Brain microvascular endothelial cell (primary cell): ENCODE data around the gene PKHD1.

Experiments used
- DNase-seq: peaks from one replicate; pipeline ENCODE4 v3.0.0-alpha.2; 2020
- H3K27ac ChIP-seq: fragments of 250-450 bp; sonication (Bioruptor Pico); 2 replicates; pipeline ENCODE4 v1.5.1; 2020; ENCODE audit warnings: mild to moderate bottlenecking, moderate library complexity
- H3K27me3 ChIP-seq: fragments of 250-450 bp; sonication (Bioruptor Pico); replicated peaks from 2 replicates; pipeline ENCODE4 v1.5.1; 2020; ENCODE audit warnings: mild to moderate bottlenecking
- H3K36me3 ChIP-seq: fragments of 250-450 bp; sonication (Bioruptor Pico); replicated peaks from 2 replicates; pipeline ENCODE4 v1.5.1; 2020; ENCODE audit warnings: mild to moderate bottlenecking
- H3K4me3 ChIP-seq: 2 replicates; pipeline ENCODE4 v1.5.1; 2011; ENCODE audit warnings: low read depth, mild to moderate bottlenecking, control low read depth, low read length, moderate library complexity
- in situ Hi-C: cut with HindIII; loops from 2 replicates; pipeline ENCODE4 v1.10.0; 2017; ENCODE audit warnings: low sequenced_read_pairs, low pct_ligation_motif_present
- TF ChIP-seq, protein P1 (sequence below): IDR thresholded peaks from 2 replicates; pipeline ENCODE4 v1.5.1; 2011; ENCODE audit warnings: low read depth, mild to moderate bottlenecking, moderate library complexity, low read length, control low read depth, inconsistent platforms; ENCODE audit errors: missing control alignments

PKHD1 gene

DNA sequence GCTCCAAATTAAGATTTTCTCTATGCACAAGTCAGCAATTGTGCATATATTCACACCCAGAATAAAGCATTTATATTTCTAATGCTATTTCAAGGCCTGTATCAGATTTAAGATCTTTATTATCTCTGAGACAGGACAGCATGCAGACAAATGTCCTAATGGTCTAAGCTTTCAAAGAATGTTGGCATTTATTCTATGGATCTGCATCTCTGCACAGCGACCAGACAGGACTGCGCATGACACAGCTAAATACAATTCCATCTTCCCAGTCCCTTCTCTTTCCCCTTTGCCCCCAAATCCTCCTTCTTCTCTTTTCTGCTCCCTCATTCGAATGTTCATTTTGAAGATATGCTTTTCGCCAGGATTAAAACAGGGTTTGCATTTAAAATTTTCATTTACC is 478.5 kb downstream of the PKHD1 start:
- TF ChIP-seq, protein P1, sequence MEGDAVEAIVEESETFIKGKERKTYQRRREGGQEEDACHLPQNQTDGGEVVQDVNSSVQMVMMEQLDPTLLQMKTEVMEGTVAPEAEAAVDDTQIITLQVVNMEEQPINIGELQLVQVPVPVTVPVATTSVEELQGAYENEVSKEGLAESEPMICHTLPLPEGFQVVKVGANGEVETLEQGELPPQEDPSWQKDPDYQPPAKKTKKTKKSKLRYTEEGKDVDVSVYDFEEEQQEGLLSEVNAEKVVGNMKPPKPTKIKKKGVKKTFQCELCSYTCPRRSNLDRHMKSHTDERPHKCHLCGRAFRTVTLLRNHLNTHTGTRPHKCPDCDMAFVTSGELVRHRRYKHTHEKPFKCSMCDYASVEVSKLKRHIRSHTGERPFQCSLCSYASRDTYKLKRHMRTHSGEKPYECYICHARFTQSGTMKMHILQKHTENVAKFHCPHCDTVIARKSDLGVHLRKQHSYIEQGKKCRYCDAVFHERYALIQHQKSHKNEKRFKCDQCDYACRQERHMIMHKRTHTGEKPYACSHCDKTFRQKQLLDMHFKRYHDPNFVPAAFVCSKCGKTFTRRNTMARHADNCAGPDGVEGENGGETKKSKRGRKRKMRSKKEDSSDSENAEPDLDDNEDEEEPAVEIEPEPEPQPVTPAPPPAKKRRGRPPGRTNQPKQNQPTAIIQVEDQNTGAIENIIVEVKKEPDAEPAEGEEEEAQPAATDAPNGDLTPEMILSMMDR, result no peak
- no peak overlapping the region for H3K4me3 ChIP-seq
- no peaks in the 10 kb centered on the region for H3K27me3 ChIP-seq
- no peaks in the 10 kb centered on the region for H3K36me3 ChIP-seq
- in situ Hi-C loops, result no loop called here
- DNase-seq, result no peak
- no peak overlapping the region for H3K27ac ChIP-seq

DNA sequence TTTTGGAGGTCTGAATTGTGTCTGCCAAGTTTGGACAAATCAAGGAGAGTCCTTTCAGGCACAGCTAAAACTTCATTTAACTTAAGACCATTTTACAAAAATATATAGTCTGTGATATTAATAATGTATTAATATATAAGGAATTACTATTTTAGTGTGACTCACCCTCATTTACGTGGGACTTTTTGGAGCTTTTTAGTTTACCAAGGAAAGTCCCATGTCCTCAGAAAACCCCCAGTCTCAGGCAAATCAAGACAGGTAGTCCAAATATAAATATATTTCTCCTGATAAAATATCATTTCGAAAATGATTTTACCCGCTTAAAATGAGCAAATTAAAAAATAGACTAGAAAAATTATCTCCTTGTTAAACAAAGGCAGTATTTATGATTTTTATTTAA is 479.0 kb downstream of the PKHD1 start:
- Histone ChIP-seq H3K27ac (no peak overlapping the region), H3K4me3 (no peak overlapping the region), H3K36me3 (no peaks in the 10 kb centered on the region), H3K27me3 (no peaks in the 10 kb centered on the region)
- TF ChIP-seq, protein P1, result no peak
- in situ Hi-C loops, result no loop called here
- no peak for DNase-seq

DNA sequence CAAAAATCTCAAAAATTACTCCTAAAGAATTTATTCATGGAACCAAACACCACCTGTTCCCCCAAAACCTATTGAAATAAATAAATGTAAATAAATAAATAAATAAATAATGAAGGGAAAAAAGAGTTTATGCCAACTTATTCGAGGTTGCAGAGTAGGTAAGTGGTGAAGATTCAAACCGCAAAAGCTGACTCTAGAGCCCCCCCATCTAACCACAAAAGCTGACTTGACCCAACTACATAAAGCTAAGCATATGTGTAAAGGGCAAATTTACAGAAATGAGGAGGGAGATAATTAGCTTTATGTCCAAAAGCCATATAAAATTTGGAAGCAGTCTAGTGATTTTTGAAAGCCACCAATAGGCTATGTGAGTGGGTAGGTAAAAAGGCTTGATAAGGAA is 486.9 kb downstream of the PKHD1 start:
- H3K4me3 ChIP-seq, result no peak overlapping the region
- H3K27me3 ChIP-seq, result no peaks in the 10 kb centered on the region
- no peaks in the 10 kb centered on the region for H3K36me3 ChIP-seq
- DNase-seq, result no peak
- in situ Hi-C loops, result no loop called here
- no peak overlapping the region for H3K27ac ChIP-seq
- TF ChIP-seq, protein P1, result no peak

DNA sequence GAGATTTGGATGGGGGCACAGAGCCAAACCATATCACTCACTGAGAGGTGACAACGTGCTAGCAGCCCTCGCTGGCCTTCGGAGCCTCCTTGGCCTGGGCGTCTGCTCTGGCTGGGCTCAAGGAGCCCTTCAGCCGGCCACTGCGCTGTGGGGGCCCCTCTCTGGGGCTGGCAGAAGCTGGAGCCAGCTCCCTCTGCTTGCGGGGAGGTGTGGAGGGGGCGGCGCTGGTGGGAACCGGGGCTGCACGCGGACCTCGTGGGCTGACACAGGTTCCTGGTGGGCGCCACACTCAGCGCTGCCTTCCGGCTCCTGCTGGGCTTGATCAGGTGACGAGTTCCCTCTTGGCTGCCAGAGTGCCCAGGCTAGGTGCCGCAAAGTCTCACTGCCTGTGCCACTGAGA is 489.2 kb downstream of the PKHD1 start:
- TF ChIP-seq, protein P1, result no peak
- Histone ChIP-seq H3K4me3 (no peak overlapping the region), H3K27ac (no peak overlapping the region), H3K27me3 (no peaks in the 10 kb centered on the region), H3K36me3 (no peaks in the 10 kb centered on the region)
- no peak for DNase-seq
- in situ Hi-C loops, result no loop called here

DNA sequence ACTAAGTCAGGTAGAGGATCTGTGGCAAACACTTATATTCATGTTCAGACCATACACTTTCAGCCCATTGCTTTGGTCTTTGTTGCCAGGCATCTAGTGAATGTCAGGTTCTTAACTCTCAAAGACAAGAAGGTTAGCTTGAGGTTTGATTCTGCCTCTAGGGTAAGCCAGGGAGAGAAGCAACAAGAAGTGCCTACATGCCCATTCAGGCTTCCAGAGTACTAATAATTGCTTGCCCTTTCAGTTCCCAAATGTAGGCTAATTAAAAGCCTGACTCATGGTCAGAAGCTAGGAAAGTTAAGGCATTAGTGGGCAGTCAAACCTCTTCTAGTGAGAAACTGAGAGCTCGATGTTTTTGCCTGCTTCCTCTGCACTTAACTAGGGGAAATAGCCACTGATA is 492.4 kb downstream of the PKHD1 start:
- no peak for DNase-seq
- in situ Hi-C loops, result no loop called here
- TF ChIP-seq, protein P1, result no peak
- H3K36me3 ChIP-seq, result no peaks in the 10 kb centered on the region
- no peak overlapping the region for H3K4me3 ChIP-seq
- no peaks in the 10 kb centered on the region for H3K27me3 ChIP-seq
- H3K27ac ChIP-seq, result no peak overlapping the region

DNA sequence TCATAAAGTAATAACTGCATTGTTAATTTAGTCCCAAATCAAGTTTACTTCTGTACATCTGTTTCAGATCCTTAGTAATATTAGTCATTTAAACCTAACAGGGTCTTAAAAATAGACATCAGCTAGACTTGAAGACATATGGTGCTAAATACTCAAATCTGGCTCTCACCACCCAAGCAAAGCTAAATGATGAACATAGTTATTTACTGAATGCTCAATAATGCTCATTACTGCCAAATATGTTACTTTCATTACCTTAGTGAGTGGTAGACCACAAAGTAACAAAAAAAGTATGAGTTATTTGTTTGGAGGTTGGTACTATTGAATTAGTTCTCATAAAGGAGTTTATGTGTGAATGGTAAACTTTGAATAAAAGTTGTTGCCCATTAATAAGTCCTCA is 502.1 kb downstream of the PKHD1 start:
- Histone ChIP-seq H3K4me3 (no peak overlapping the region), H3K27me3 (no peaks in the 10 kb centered on the region), H3K36me3 (no peaks in the 10 kb centered on the region), H3K27ac (no peak overlapping the region)
- in situ Hi-C loops, result no loop called here
- TF ChIP-seq, protein P1, result no peak
- no peak for DNase-seq
